H9 (cell line): ENCODE results near the gene PRH1. TPM values are rescaled to one million over a fixed set of nuclear protein-coding genes. Genes with fewer than 3 reads are reported as not detected.

Experiments used
- DNase-seq: peaks from one replicate; pipeline ENCODE4 v3.0.0-alpha.2; 2017
- H2AFZ ChIP-seq: one replicate; pipeline ENCODE4 v1.6.1; 2013; ENCODE audit warnings: mild to moderate bottlenecking, low read length, control low read depth, moderate library complexity
- H2AK5ac ChIP-seq: 2 replicates; pipeline ENCODE4 v1.6.1; 2013; ENCODE audit warnings: low read length, control low read depth, mixed read lengths; ENCODE audit not compliant: insufficient read length
- H2BK120ac ChIP-seq: one replicate; pipeline ENCODE4 v1.6.1; 2013; ENCODE audit warnings: low read depth, mild to moderate bottlenecking, low read length, control low read depth, inconsistent platforms; ENCODE audit not compliant: poor library complexity, severe bottlenecking
- H2BK12ac ChIP-seq: 2 replicates; pipeline ENCODE4 v1.6.1; 2013; ENCODE audit warnings: low read length, control low read depth, mixed read lengths, low read depth; ENCODE audit not compliant: insufficient read length
- H2BK15ac ChIP-seq: 2 replicates; pipeline ENCODE4 v1.6.1; 2013; ENCODE audit warnings: low read depth, low read length, control low read depth
- H2BK20ac ChIP-seq: one replicate; pipeline ENCODE4 v1.6.1; 2013; ENCODE audit warnings: low read depth, mild to moderate bottlenecking, low read length, control low read depth, inconsistent platforms; ENCODE audit not compliant: poor library complexity, severe bottlenecking
- H2BK5ac ChIP-seq: 2 replicates; pipeline ENCODE4 v1.6.1; 2013; ENCODE audit warnings: low read length, control low read depth, mixed read lengths; ENCODE audit not compliant: insufficient read length
- H3K14ac ChIP-seq: 2 replicates; pipeline ENCODE4 v1.6.1; 2013; ENCODE audit warnings: low read length, control low read depth; ENCODE audit not compliant: insufficient read depth
- H3K18ac ChIP-seq: 2 replicates; pipeline ENCODE4 v1.6.1; 2013; ENCODE audit warnings: low read depth, mild to moderate bottlenecking, mixed read lengths, low read length, control low read depth; ENCODE audit not compliant: insufficient read length
- H3K23ac ChIP-seq: 2 replicates; pipeline ENCODE4 v1.6.1; 2013; ENCODE audit warnings: low read length, control low read depth, mixed read lengths, low read depth; ENCODE audit not compliant: insufficient read length
- H3K23me2 ChIP-seq: 2 replicates; pipeline ENCODE4 v1.6.1; 2013; ENCODE audit warnings: low read depth, mild to moderate bottlenecking, mixed read lengths, low read length, control low read depth; ENCODE audit not compliant: insufficient read length, poor library complexity, severe bottlenecking
- H3K27ac ChIP-seq: 2 replicates; pipeline ENCODE4 v1.5.1; 2013; ENCODE audit warnings: low read length, control low read depth, mixed read lengths, low read depth; ENCODE audit not compliant: insufficient read length
- H3K27me3 ChIP-seq: 2 replicates; pipeline ENCODE4 v1.6.1; 2013; ENCODE audit warnings: low read length, control low read depth, inconsistent platforms; ENCODE audit not compliant: insufficient read depth
- H3K4ac ChIP-seq: 2 replicates; pipeline ENCODE4 v1.6.1; 2013; ENCODE audit warnings: low read depth, mild to moderate bottlenecking, control low read depth, inconsistent platforms, low read length, moderate library complexity
- H3K4me1 ChIP-seq: 2 replicates; pipeline ENCODE4 v1.6.1; 2013; ENCODE audit warnings: low read length, control low read depth, inconsistent platforms; ENCODE audit not compliant: insufficient read depth
- H3K4me2 ChIP-seq: 2 replicates; pipeline ENCODE4 v1.6.1; 2013; ENCODE audit warnings: low read length, control low read depth, mixed read lengths; ENCODE audit not compliant: insufficient read length, insufficient read depth
- H3K56ac ChIP-seq: 2 replicates; pipeline ENCODE4 v1.6.1; 2013; ENCODE audit warnings: low read depth, mild to moderate bottlenecking, mixed read lengths, low read length, control low read depth; ENCODE audit not compliant: insufficient read length
- H3K79me1 ChIP-seq: 2 replicates; pipeline ENCODE4 v1.6.1; 2013; ENCODE audit warnings: low read depth, mild to moderate bottlenecking, moderate library complexity, low read length, control low read depth, inconsistent platforms; ENCODE audit not compliant: insufficient read depth, poor library complexity, severe bottlenecking
- H3K79me2 ChIP-seq: 2 replicates; pipeline ENCODE4 v1.6.1; 2013; ENCODE audit warnings: low read length, control low read depth, inconsistent platforms; ENCODE audit not compliant: insufficient read depth
- H3K9ac ChIP-seq: 2 replicates; pipeline ENCODE4 v1.6.1; 2013; ENCODE audit warnings: low read length, control low read depth, mixed read lengths; ENCODE audit not compliant: insufficient read length; ENCODE audit errors: extremely low read depth
- H3K9me3 ChIP-seq: one replicate; pipeline ENCODE4 v1.6.1; 2013; ENCODE audit warnings: low read depth, low read length, inconsistent platforms; ENCODE audit not compliant: control insufficient read depth
- H3T11ph ChIP-seq: one replicate; pipeline ENCODE4 v1.6.1; 2013; ENCODE audit warnings: mild to moderate bottlenecking, low read length, control low read depth, inconsistent platforms
- H4K20me1 ChIP-seq: one replicate; pipeline ENCODE4 v1.6.1; 2013; ENCODE audit not compliant: control insufficient read depth, insufficient read length, insufficient read depth
- H4K5ac ChIP-seq: 2 replicates; pipeline ENCODE4 v1.6.1; 2013; ENCODE audit warnings: low read depth, mild to moderate bottlenecking, mixed read lengths, low read length, control low read depth; ENCODE audit not compliant: insufficient read length
- H4K8ac ChIP-seq: replicated peaks from 2 replicates; pipeline ENCODE4 v1.6.1; 2013; ENCODE audit warnings: low read length, control low read depth, mixed read lengths, low read depth; ENCODE audit not compliant: insufficient read length
- H4K91ac ChIP-seq: 2 replicates; pipeline ENCODE4 v1.6.1; 2013; ENCODE audit warnings: low read depth, mild to moderate bottlenecking, moderate library complexity, mixed read lengths, low read length, control low read depth; ENCODE audit not compliant: insufficient read length
- H3K27ac Mint-ChIP-seq, 3 experiments: 2 replicates in 2 of 3; 3 replicates in 1 of 3; pipeline ENCODE4 v1.8.0; 2020 to 2021; ENCODE audit warnings: mixed read lengths in 3 of 3, mild to moderate bottlenecking in 1 of 3, moderate library complexity in 1 of 3
- H3K27me3 Mint-ChIP-seq: 2 replicates; pipeline ENCODE4 v1.8.0; 2021; ENCODE audit warnings: low read depth, mild to moderate bottlenecking, moderate library complexity, mixed read lengths
- H3K36me3 Mint-ChIP-seq, 3 experiments: 2 replicates in 2 of 3; 3 replicates in 1 of 3; pipeline ENCODE4 v1.8.0; 2020 to 2021; ENCODE audit warnings: low read depth in 3 of 3, mixed read lengths in 3 of 3; ENCODE audit not compliant: insufficient read depth in 1 of 3
- H3K4me1 Mint-ChIP-seq, 2 experiments: 2 replicates each; pipeline ENCODE4 v1.8.0; 2020; ENCODE audit warnings: mixed read lengths in 2 of 2
- H3K4me3 Mint-ChIP-seq, 2 experiments: 2 replicates in 1 of 2; 3 replicates in 1 of 2; pipeline ENCODE4 v1.8.0; 2020 to 2021; ENCODE audit warnings: mild to moderate bottlenecking in 2 of 2, mixed read lengths in 2 of 2, moderate library complexity in 1 of 2
- H3K9me3 Mint-ChIP-seq, 2 experiments: 2 replicates in 1 of 2; 3 replicates in 1 of 2; pipeline ENCODE4 v1.8.0; 2020; ENCODE audit warnings: mild to moderate bottlenecking in 2 of 2, mixed read lengths in 2 of 2, moderate library complexity in 1 of 2
- CTCF ChIP-seq: fragments of 200-600 bp; sonication (generic); conservative IDR thresholded peaks from 3 replicates; pipeline ENCODE4 v1.8.0; 2021; ENCODE audit warnings: antibody characterized with exemption, mild to moderate bottlenecking
- WGBS: extraction: QIAGEN DNeasy Blood & Tissue Kit; methylation state at CpG from one replicate; pipeline ENCODE4 v1.1.7; 2013; ENCODE audit warnings: missing lambda C conversion rate, low lambda C conversion rate, mixed read lengths; ENCODE audit not compliant: insufficient read length; ENCODE audit errors: extremely low coverage; 5-methylcytosine and 5-hydroxymethylcytosine counted together
- total RNA-seq: library from RNA; stranded (reverse); gene quantifications from 2 replicates; pipeline ENCODE4 v1.2.1, GENCODE V29; 2021

Gene PRH1
- total RNA-seq, 1 experiment from 2014 or later, result 14.9 TPM

- Histone ChIP-seq H3K18ac (no peak overlapping the region), H3K4ac (no peak overlapping the region), H3K27ac (no peak overlapping the region), H3K79me1 (no peaks in the 10 kb centered on the region), H4K20me1 (no peaks in the 10 kb centered on the region), H2BK15ac (no peak overlapping the region), H4K8ac (no peak overlapping the region), H4K91ac (no peak overlapping the region), H3K4me2 (no peak overlapping the region), H2BK20ac (no peak overlapping the region), H3K56ac (no peak overlapping the region), H2BK120ac (no peak overlapping the region), H4K5ac (no peak overlapping the region), H2BK12ac (no peak overlapping the region), H3K9ac (no peak overlapping the region), H3K23ac (no peak overlapping the region), H3K9me3 (no peaks in the 10 kb centered on the region), H3K27me3 (no peaks in the 10 kb centered on the region), H2BK5ac (no peak overlapping the region), H3K23me2 (no peaks in the 10 kb centered on the region), H3K4me1 (no peaks in the 10 kb centered on the region; the same call in 1 of the 2 replicates), H2AK5ac (no peak overlapping the region), H3K14ac (no peak overlapping the region), H2AFZ (no peak overlapping the region), H3K79me2 (no peaks in the 10 kb centered on the region), H3T11ph (no peak overlapping the region)
- no peak overlapping the region for H3K4me3 Mint-ChIP-seq
- H3K4me1 Mint-ChIP-seq, result peaks cover 8 to 9% of the 10 kb centered on the region in 2 experiments
- no peak overlapping the region for H3K27ac Mint-ChIP-seq
- no peak for DNase-seq
- H3K36me3 Mint-ChIP-seq, result peaks cover 7 to 14% (median 8%) of the 10 kb centered on the region in 3 experiments
- no peaks in the 10 kb centered on the region for H3K9me3 Mint-ChIP-seq
- H3K27me3 Mint-ChIP-seq, result no peaks in the 10 kb centered on the region
- WGBS, result no CpG with 5 or more reads among the region's 2 CpGs
- TF ChIP-seq CTCF, result no peak
These were observed 36.3 kb downstream of the PRH1 start for GRCh38 chr12:10847744-10848143.
